Smooth muscle cell (in vitro differentiated cells): Measurements from ENCODE around the gene RXFP4. TPM values are rescaled to one million over a fixed set of nuclear protein-coding genes. Genes with fewer than 3 reads are reported as not detected.

Experiments
- DNase-seq: peaks from one replicate; lab custom pipeline; 2025; ENCODE audit not compliant: unreplicated experiment; lab: John Stamatoyannopoulos, UW
- H2AFZ ChIP-seq: fragments of 200-600 bp; sonication (generic); 2 replicates; pipeline ENCODE4 v1.6.0; 2016; ENCODE audit warnings: antibody characterized with exemption, low read depth, mild to moderate bottlenecking
- H3F3A ChIP-seq: fragments of 200-600 bp; sonication (generic); 2 replicates; pipeline ENCODE4 v1.6.0; 2017; ENCODE audit warnings: antibody characterized with exemption, low read depth
- H3K27ac ChIP-seq: fragments of 200-600 bp; sonication (generic); 2 replicates; pipeline ENCODE4 v1.5.1; 2016; ENCODE audit warnings: low read depth, mild to moderate bottlenecking
- H3K27me3 ChIP-seq: fragments of 200-600 bp; sonication (generic); 2 replicates; pipeline ENCODE4 v1.6.1; 2016; ENCODE audit warnings: low read depth, mild to moderate bottlenecking
- H3K36me3 ChIP-seq: fragments of 200-600 bp; sonication (generic); 2 replicates; pipeline ENCODE4 v1.5.1; 2016; ENCODE audit warnings: low read depth
- H3K4me1 ChIP-seq: fragments of 200-600 bp; sonication (generic); 2 replicates; pipeline ENCODE4 v1.5.1; 2016; ENCODE audit warnings: low read depth
- H3K4me2 ChIP-seq: fragments of 200-600 bp; sonication (generic); 2 replicates; pipeline ENCODE4 v1.6.0; 2016; ENCODE audit warnings: mild to moderate bottlenecking
- H3K4me3 ChIP-seq: fragments of 200-600 bp; sonication (generic); 2 replicates; pipeline ENCODE4 v1.5.1; 2016; ENCODE audit warnings: mild to moderate bottlenecking
- H3K79me2 ChIP-seq: fragments of 200-600 bp; sonication (generic); 2 replicates; pipeline ENCODE4 v1.6.0; 2016; ENCODE audit warnings: low read depth, mild to moderate bottlenecking
- H3K9ac ChIP-seq: fragments of 200-600 bp; sonication (generic); 2 replicates; pipeline ENCODE4 v1.6.0; 2016; ENCODE audit warnings: low read depth
- H3K9me3 ChIP-seq: fragments of 200-600 bp; sonication (generic); replicated peaks from 2 replicates; pipeline ENCODE4 v1.5.1; 2016; ENCODE audit warnings: low read depth
- H4K20me1 ChIP-seq: fragments of 200-600 bp; sonication (generic); 2 replicates; pipeline ENCODE4 v1.6.0; 2016; ENCODE audit warnings: low read depth
- CTCF ChIP-seq: fragments of 200-600 bp; sonication (generic); IDR thresholded peaks from 2 replicates; pipeline ENCODE4 v1.5.1; 2017; ENCODE audit warnings: borderline replicate concordance, mild to moderate bottlenecking, antibody characterized with exemption; ENCODE audit not compliant: insufficient read depth, poor library complexity, severe bottlenecking
- WGBS: methylation state at CpG from one replicate; pipeline ENCODE4 v1.1.7; 2016; ENCODE audit warnings: low lambda C conversion rate; 5-methylcytosine and 5-hydroxymethylcytosine counted together
- polyA plus RNA-seq: library from polyadenylated mRNA; unstranded; fragments of >200 nt; fragmentation: Nextera tagmentation; extraction: Ambion mirVana; gene quantifications from 2 replicates; pipeline ENCODE4 v1.2.1, GENCODE V29; 2016
- total RNA-seq: library from RNA; depleted of rRNA; stranded (reverse); fragments of >200 nt; gene quantifications from 2 replicates; pipeline ENCODE4 v1.2.3, GENCODE V29; 2014

RXFP4 gene
- total and polyA plus RNA-seq, 2 experiments from 2014 or later: 0.66 TPM; not detected in 1

GRCh38 chr1:155968051-155968400 is 26.6 kb downstream of the RXFP4 start:
- Histone ChIP-seq H3K9ac (no peak overlapping the region), H2AFZ (no peak overlapping the region), H3F3A (peaks cover 4% of the 10 kb centered on the region), H3K4me2 (no peak overlapping the region), H4K20me1 (peaks cover 91% of the 10 kb centered on the region), H3K79me2 (peaks cover 69% of the 10 kb centered on the region), H3K36me3 (no peaks in the 10 kb centered on the region), H3K27me3 (no peaks in the 10 kb centered on the region), H3K4me3 (no peak overlapping the region), H3K9me3 (no peaks in the 10 kb centered on the region), H3K27ac (no peak overlapping the region), H3K4me1 (peaks cover 32% of the 10 kb centered on the region)
- DNase-seq: no peak
- TF ChIP-seq CTCF: no peak
- 93% methylated on average over 7 of the region's 7 CpGs for WGBS

DNA sequence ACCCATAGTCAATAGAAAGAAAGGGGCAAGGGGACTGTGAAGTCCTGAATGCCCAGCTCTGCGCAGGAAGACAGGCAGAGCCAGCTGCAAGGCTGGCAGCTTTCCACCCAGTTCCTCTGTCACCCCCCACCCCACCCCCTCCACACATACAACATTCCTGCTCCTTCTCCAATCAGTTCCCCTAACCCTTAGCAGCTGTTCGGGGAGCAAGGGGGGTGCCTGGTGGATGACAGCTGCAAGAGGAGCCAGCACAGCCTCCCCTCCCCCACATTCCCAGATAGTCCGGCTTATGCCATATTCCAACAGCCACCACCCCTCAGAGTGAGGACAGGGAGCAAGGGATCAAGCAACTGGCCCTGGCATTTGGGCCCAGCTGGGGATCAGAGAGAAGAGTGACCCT is 27.2 kb downstream of the RXFP4 start:
- H4K20me1 ChIP-seq: peaks cover 95% of the 10 kb centered on the region
- H3K9me3 ChIP-seq: no peaks in the 10 kb centered on the region
- no peaks in the 10 kb centered on the region for H3K27me3 ChIP-seq
- TF ChIP-seq CTCF: no peak
- DNase-seq: no peak
- peaks cover 4% of the 10 kb centered on the region for H3F3A ChIP-seq
- H3K4me2 ChIP-seq: no peak overlapping the region
- H3K36me3 ChIP-seq: no peaks in the 10 kb centered on the region
- H3K27ac ChIP-seq: no peak overlapping the region
- no peak overlapping the region for H3K9ac ChIP-seq
- WGBS: 73% methylated on average over 3 of the region's 3 CpGs
- H3K79me2 ChIP-seq: peaks cover 75% of the 10 kb centered on the region
- no peak overlapping the region for H3K4me3 ChIP-seq
- no peak overlapping the region for H2AFZ ChIP-seq
- H3K4me1 ChIP-seq: peaks cover 32% of the 10 kb centered on the region

DNA sequence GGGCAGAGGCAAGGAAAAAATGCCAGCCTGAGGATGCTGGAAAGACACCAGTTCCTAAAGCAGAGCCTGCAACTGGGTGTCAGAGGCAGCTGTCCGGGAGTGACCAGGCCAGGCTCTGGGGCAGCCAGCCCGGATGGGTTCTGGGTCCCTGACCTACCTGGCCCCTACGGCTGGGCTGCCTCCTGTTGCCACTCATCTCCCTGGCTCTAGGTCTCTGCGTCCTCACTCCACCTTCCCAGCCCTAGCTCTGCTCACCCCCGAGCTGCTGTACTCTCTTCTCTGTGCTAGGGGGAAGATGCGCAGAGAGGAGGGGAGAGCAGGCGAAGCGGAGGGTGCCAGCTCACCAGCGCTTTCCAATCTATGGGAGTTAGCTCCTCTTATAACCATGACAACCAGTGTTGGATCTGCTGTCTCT is 27.9 kb downstream of the RXFP4 start:
- no peak for DNase-seq
- Histone ChIP-seq H3F3A (peaks cover 4% of the 10 kb centered on the region), H3K79me2 (peaks cover 80% of the 10 kb centered on the region), H3K27ac (peak overlapping the region; percentile 76), H3K9me3 (no peaks in the 10 kb centered on the region), H3K9ac (no peak overlapping the region), H2AFZ (no peak overlapping the region), H3K27me3 (no peaks in the 10 kb centered on the region), H3K4me2 (no peak overlapping the region), H3K4me3 (no peak overlapping the region), H3K36me3 (no peaks in the 10 kb centered on the region), H3K4me1 (peaks cover 36% of the 10 kb centered on the region), H4K20me1 (peaks cover 98% of the 10 kb centered on the region)
- 97% methylated on average over 9 of the region's 9 CpGs for WGBS
- TF ChIP-seq CTCF: no peak

DNA sequence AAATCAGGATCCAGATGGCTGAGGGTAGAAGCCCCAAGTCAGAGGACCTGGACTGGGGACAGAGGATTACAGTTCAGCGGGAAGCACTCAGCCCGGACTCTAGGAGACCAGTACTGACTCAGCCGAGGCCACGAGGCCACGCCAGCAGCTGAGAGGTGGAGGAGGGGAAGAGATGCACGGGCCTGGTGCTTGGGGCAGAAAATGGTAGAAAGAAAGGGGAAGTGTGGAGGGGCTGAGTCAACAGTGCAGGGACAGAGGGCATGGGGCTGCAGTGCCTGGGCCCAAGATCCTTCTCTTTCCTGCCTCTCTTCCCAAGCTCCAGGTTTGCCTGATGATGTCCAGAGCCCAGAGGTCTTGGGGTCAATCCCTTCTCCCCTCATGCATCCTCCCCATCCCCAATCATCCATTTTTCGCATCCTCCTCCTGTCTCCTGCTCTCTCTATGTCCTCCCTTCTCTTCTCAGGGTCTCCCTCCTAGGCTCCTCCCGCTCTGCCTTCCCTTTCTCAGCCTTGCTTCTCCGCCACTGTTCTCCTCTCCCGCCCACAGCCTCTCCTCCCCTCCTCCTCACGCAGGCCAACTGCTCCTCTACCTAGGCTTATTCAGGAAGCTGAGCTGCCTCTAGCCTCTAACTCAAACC is 29.2 kb downstream of the RXFP4 start:
- Histone ChIP-seq H3F3A (peaks cover 7% of the 10 kb centered on the region), H3K4me3 (no peak overlapping the region), H3K9me3 (no peaks in the 10 kb centered on the region), H3K9ac (peak overlapping the region; percentile 16), H3K27me3 (no peaks in the 10 kb centered on the region), H3K79me2 (peaks cover 90% of the 10 kb centered on the region), H4K20me1 (peaks cover 99% of the 10 kb centered on the region), H2AFZ (no peak overlapping the region), H3K36me3 (no peaks in the 10 kb centered on the region), H3K27ac (peak overlapping the region; percentile 76), H3K4me1 (peaks cover 49% of the 10 kb centered on the region), H3K4me2 (peak overlapping the region; percentile 76)
- 36% methylated on average over 11 of the region's 11 CpGs for WGBS
- peak; percentile 13 for DNase-seq
- TF ChIP-seq CTCF: no peak
